ENCODE data around the gene RAB27A. TPM values are rescaled to one million over a fixed set of nuclear protein-coding genes. Genes with fewer than 3 reads are reported as not detected.
A peak's percentile ranks its signal among the peaks of the same experiment; 100 is the strongest.

The RAB27A gene
- total and polyA plus RNA-seq, 9 of the 15 experiments (the other 6 are each of a cell fraction or from before 2014, with no cell fraction given), result 31.5 to 171 (median 80.4) TPM

GRCh38 chr15:55168350-55168974, 121.2 kb downstream of the RAB27A start:
- Histone ChIP-seq H3K4me3 (no peak overlapping the region), H3K9ac (ENCODE audit: insufficient read depth in 1 of 2, low read depth in 2 of 2, low read length in 2 of 2) (no peak overlapping the region)
- intact Hi-C loops (cut with micrococcal nuclease), result loop anchor here (5.0 to 10.0 kb wide), 2 partner anchors 61 to 134 kb away; no protein-coding TSS in a partner anchor
- no peak for TF ChIP-seq ZBTB8A (IDR thresholded peaks at IDR 0.05; ENCODE audit: partially characterized antibody)
- peak; percentile 54; the same call in 1 of the 2 replicates for TF ChIP-seq REST (IDR thresholded peaks at IDR 0.05; ENCODE audit: borderline replicate concordance)
- TF ChIP-seq REST (CRISPR knock-in tag; IDR thresholded peaks at IDR 0.05; ENCODE audit: low read depth), result no peak
- peak; percentile 63; the same call in 1 of the 2 replicates for TF ChIP-seq SMC3 (conservative IDR thresholded peaks at IDR 0.05; ENCODE audit: insufficient read depth, low read depth, low read length)
- TF ChIP-seq TBL1XR1 (IDR thresholded peaks at IDR 0.05; ENCODE audit: low read length in 2 of 2), result no peak
- TF ChIP-seq MAZ (CRISPR knock-in tag; conservative IDR thresholded peaks at IDR 0.05 in 1 of 2, IDR thresholded peaks at IDR 0.05 in 1 of 2), result 0 out of 4 replicates have a peak, but pooled peaks of 1 of the 2 experiments have one; percentile 20
- TF ChIP-seq RAD21 (CRISPR knock-in tag; conservative IDR thresholded peaks at IDR 0.05 in 1 of 2, IDR thresholded peaks at IDR 0.05 in 1 of 2), result peak; percentile 54 to 78
- peak; percentile 71 to 85 (median 81) for TF ChIP-seq CTCF (IDR thresholded peaks at IDR 0.05 in 2 of 3, conservative IDR thresholded peaks at IDR 0.05 in 1 of 3; ENCODE audit: insufficient read depth in 2 of 3, low read depth in 1 of 3, low read length in 3 of 3)
- TF ChIP-seq WHSC1 (IDR thresholded peaks at IDR 0.05; ENCODE audit: low read length), result no peak
- TF ChIP-seq MEIS2 (IDR thresholded peaks at IDR 0.05; ENCODE audit: partially characterized antibody), result peak; percentile 58

More at GRCh38 chr15:55168350-55168974, 121.2 kb downstream of the RAB27A start:
- no peaks in the 10 kb centered on the region for H3K36me3 ChIP-seq (ENCODE audit: control insufficient read depth, insufficient read depth, low read length)
- ATAC-seq (peak; percentile 94), FAIRE-seq (peak; percentile 95), DNase-seq (ENCODE audit: extremely low read depth in 1 of 4, low spot score in 3 of 4) (peak; percentile 65 to 77 (median 70))
- H4K20me1 ChIP-seq (replicated peaks; ENCODE audit: control insufficient read depth, insufficient read depth, low read length), result no peaks in the 10 kb centered on the region
- BruUV-seq (replicated peaks), result no TSS peak
- POLR2A ChIA-PET, result interaction anchor here (0.6 to 1.9 kb wide), 4 partner anchors 7 to 238 kb away, joined by 3 to 7 read pairs (median 6); partner anchors contain the start of gene RSL24D1
- H3K4me2 ChIP-seq (ENCODE audit: insufficient read depth, low read length), result no peak overlapping the region
- no peaks in the 10 kb centered on the region; a peak in 1 of 5 replicates for H3K27me3 ChIP-seq (ENCODE audit: control insufficient read depth in 2 of 2, insufficient read depth in 2 of 2, low read length in 2 of 2)
- 28% methylated on average over 11 of the region's 11 CpGs for WGBS (ENCODE audit: insufficient coverage, low coverage, missing lambda C conversion rate)
- no peak overlapping the region for H2AFZ ChIP-seq (ENCODE audit: low read depth, low read length)
- no peaks in the 10 kb centered on the region for H3K9me1 ChIP-seq (ENCODE audit: control insufficient read depth, insufficient read depth, low read length)
- no peak overlapping the region for H3K27ac ChIP-seq (ENCODE audit: extremely low read depth, low read depth, low read length)
- H3K9me3 ChIP-seq (replicated peaks; ENCODE audit: control insufficient read depth, insufficient read depth, low read depth, low read length), result no peaks in the 10 kb centered on the region
- in situ Hi-C loops (cut with MboI), result no loop called here
- H3K79me2 ChIP-seq (ENCODE audit: control insufficient read depth, insufficient read depth, low read length), result no peaks in the 10 kb centered on the region
- no peaks in the 10 kb centered on the region for H3K4me1 ChIP-seq (replicated peaks in 1 of 2; ENCODE audit: control insufficient read depth in 2 of 2, insufficient read depth in 2 of 2, low read length in 2 of 2)
- CTCF ChIA-PET (ENCODE audit: low intra/inter-chr PET ratio), result no interaction called here
